PC-9 (cell line): ENCODE measurements around the gene OR51I1. TPM values are rescaled to one million over a fixed set of nuclear protein-coding genes. Genes with fewer than 3 reads are reported as not detected.

Experiments used
- BruUV-seq: library from RNA; stranded (reverse); fragments of 400-500 nt; replicated peaks from 2 replicates; lab custom pipeline; 2021; lab: Mats Ljungman, UMichigan
- CTCF ChIA-PET: fragments of 300-600 bp; sonication (Branson Sonifier 250); formaldehyde crosslinking; loops from one replicate; lab custom pipeline; 2022; ENCODE audit warnings: antibody characterized with exemption; lab: Charles Lee
- POLR2A ChIA-PET: fragments of 300-600 bp; sonication (Branson Sonifier 250); formaldehyde crosslinking; loops from one replicate; lab custom pipeline; 2022; ENCODE audit warnings: antibody characterized with exemption; ENCODE audit not compliant: unreplicated experiment; lab: Charles Lee
- DNase-seq, 2 experiments: peaks; one replicate each; pipeline versions ENCODE4 v3.0.0 to v3.0.0-alpha.2; 2015 to 2022; ENCODE audit warnings: mixed read lengths in 1 of 2
- H2AFZ ChIP-seq: fragments of 200-600 bp; sonication (generic); 2 replicates; pipeline ENCODE4 v1.8.1; 2017; ENCODE audit warnings: antibody characterized with exemption
- H3F3A ChIP-seq: fragments of 200-600 bp; sonication (generic); 2 replicates; pipeline ENCODE4 v1.8.1; 2017; ENCODE audit warnings: antibody characterized with exemption, mild to moderate bottlenecking, low read depth; ENCODE audit not compliant: insufficient read depth
- H3K27ac ChIP-seq: fragments of 200-600 bp; sonication (generic); 2 replicates; pipeline ENCODE4 v1.6.1; 2016; ENCODE audit warnings: mixed run types
- H3K27me3 ChIP-seq: fragments of 200-600 bp; sonication (generic); 2 replicates; pipeline ENCODE4 v1.6.1; 2016; ENCODE audit warnings: low read depth, mixed run types; ENCODE audit not compliant: insufficient read depth
- H3K36me3 ChIP-seq: fragments of 200-600 bp; sonication (generic); 2 replicates; pipeline ENCODE4 v1.6.1; 2016; ENCODE audit warnings: low read depth, mixed run types
- H3K4me1 ChIP-seq: fragments of 200-600 bp; sonication (generic); replicated peaks from 2 replicates; pipeline ENCODE4 v1.6.1; 2016; ENCODE audit warnings: mixed run types; ENCODE audit not compliant: insufficient read depth
- H3K4me2 ChIP-seq: fragments of 200-600 bp; sonication (generic); 2 replicates; pipeline ENCODE4 v1.6.1; 2017; ENCODE audit warnings: mixed run types
- H3K4me3 ChIP-seq: fragments of 200-600 bp; sonication (generic); 2 replicates; pipeline ENCODE4 v1.6.1; 2016; ENCODE audit warnings: mixed run types
- H3K79me2 ChIP-seq: fragments of 200-600 bp; sonication (generic); 2 replicates; pipeline ENCODE4 v1.6.1; 2017; ENCODE audit warnings: low read depth, mixed run types
- H3K9me2 ChIP-seq: fragments of 200-600 bp; sonication (generic); 2 replicates; pipeline ENCODE4 v1.8.1; 2017; ENCODE audit warnings: mild to moderate bottlenecking; ENCODE audit not compliant: insufficient read depth
- H3K9me3 ChIP-seq: fragments of 200-600 bp; sonication (generic); 2 replicates; pipeline ENCODE4 v1.8.1; 2016; ENCODE audit warnings: low read depth; ENCODE audit not compliant: insufficient read depth
- H4K20me1 ChIP-seq: fragments of 200-600 bp; sonication (generic); 2 replicates; pipeline ENCODE4 v1.8.1; 2017; ENCODE audit not compliant: insufficient read depth
- EZH2 ChIP-seq: fragments of 200-600 bp; sonication (generic); IDR thresholded peaks from 2 replicates; pipeline ENCODE4 v1.8.0; 2017; ENCODE audit warnings: antibody characterized with exemption, low read depth
- intact Hi-C: fragments of 100-400 bp; cut with micrococcal nuclease; formaldehyde crosslinking; loops from one replicate; pipeline ENCODE4 v1.10.0; 2022; ENCODE audit not compliant: unreplicated experiment
- total RNA-seq: library from RNA; stranded (reverse); gene quantifications from 2 replicates; pipeline ENCODE4 v1.2.3, GENCODE V29; 2021
- TF ChIP-seq, protein P1 (sequence below): fragments of 200-600 bp; sonication (generic); conservative IDR thresholded peaks from 2 replicates; pipeline ENCODE4 v1.6.1; 2017; ENCODE audit warnings: mixed run types, antibody characterized with exemption, mild to moderate bottlenecking, moderate library complexity

The OR51I1 gene
- total RNA-seq, 1 experiment from 2014 or later = not detected

DNA sequence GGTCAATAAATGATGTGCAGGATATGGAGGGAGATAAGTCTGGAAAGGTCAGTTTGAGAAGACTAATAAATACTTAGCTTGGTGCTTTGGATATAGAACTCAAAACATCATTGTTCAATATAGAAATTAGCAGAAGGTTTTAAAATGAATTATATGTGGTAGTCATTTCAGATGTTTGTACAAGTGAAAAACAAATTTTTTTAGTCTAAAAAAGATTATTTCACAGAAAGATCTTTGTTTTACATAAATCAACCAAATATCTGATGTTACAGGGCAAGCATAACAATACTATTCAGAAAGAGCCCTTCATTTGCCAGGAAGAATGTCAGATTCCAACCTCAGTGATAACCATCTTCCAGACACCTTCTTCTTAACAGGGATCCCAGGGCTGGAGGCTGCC is 47.1 kb upstream of the OR51I1 start, which contains the start of gene OR52D1:
OR52D1 (plus strand) TSS at position 301 of the 400 bp plus-strand sequence; CDS start at position 323, 22 bp downstream.
- CTCF ChIA-PET = no interaction called here
- Histone ChIP-seq H3K4me3 (no peak within 1 kb of the TSS), H4K20me1 (no peaks in the 10 kb centered on the region), H3K79me2 (no peaks in the 10 kb centered on the region), H3K27me3 (no peaks in the 10 kb centered on the region), H3K4me1 (no peaks in the 10 kb centered on the region), H3K9me3 (no peaks in the 10 kb centered on the region), H3K36me3 (no peaks in the 10 kb centered on the region), H3K27ac (no peak within 1 kb of the TSS), H2AFZ (no peak within 1 kb of the TSS), H3K9me2 (no peaks in the 10 kb centered on the region), H3K4me2 (no peak within 1 kb of the TSS), H3F3A (no peaks in the 10 kb centered on the region)
- no peak for DNase-seq
- intact Hi-C loops = no loop called here
- BruUV-seq = no TSS peak
- POLR2A ChIA-PET = no interaction called here
- TF ChIP-seq, protein P1, sequence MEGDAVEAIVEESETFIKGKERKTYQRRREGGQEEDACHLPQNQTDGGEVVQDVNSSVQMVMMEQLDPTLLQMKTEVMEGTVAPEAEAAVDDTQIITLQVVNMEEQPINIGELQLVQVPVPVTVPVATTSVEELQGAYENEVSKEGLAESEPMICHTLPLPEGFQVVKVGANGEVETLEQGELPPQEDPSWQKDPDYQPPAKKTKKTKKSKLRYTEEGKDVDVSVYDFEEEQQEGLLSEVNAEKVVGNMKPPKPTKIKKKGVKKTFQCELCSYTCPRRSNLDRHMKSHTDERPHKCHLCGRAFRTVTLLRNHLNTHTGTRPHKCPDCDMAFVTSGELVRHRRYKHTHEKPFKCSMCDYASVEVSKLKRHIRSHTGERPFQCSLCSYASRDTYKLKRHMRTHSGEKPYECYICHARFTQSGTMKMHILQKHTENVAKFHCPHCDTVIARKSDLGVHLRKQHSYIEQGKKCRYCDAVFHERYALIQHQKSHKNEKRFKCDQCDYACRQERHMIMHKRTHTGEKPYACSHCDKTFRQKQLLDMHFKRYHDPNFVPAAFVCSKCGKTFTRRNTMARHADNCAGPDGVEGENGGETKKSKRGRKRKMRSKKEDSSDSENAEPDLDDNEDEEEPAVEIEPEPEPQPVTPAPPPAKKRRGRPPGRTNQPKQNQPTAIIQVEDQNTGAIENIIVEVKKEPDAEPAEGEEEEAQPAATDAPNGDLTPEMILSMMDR = no peak
- no peak for TF ChIP-seq EZH2

DNA sequence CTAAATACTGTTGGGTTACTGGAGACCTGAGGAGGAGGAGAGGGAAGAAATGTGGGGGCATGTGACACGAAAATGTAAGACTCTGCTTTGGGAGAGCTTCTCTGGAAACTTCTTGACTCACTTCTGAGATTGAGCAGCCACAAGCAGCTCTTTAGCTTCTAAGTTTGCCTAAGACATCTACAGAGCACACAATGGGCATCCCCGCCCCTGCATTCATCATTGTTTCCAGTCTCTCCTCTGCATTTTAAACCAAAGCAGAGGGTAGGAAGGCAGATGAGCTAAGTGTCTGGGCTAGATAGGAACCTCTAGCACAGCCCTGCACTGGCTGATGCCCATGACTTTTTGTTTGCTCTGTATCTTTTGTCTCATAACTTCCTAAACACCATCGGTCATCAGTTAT is 45.1 kb upstream of the OR51I1 start:
- H3K4me2 ChIP-seq = no peak overlapping the region
- no peaks in the 10 kb centered on the region for H3K9me3 ChIP-seq
- H3K9me2 ChIP-seq = no peaks in the 10 kb centered on the region
- CTCF ChIA-PET = no interaction called here
- H3K27ac ChIP-seq = no peak overlapping the region
- no peaks in the 10 kb centered on the region for H3K27me3 ChIP-seq
- no peaks in the 10 kb centered on the region for H3K4me1 ChIP-seq
- no peaks in the 10 kb centered on the region for H4K20me1 ChIP-seq
- TF ChIP-seq, protein P1 = no peak
- TF ChIP-seq EZH2 = no peak
- intact Hi-C loops = no loop called here
- no peak for DNase-seq
- H3K36me3 ChIP-seq = no peaks in the 10 kb centered on the region
- no peaks in the 10 kb centered on the region for H3F3A ChIP-seq
- POLR2A ChIA-PET = no interaction called here
- H2AFZ ChIP-seq = no peak overlapping the region
- H3K79me2 ChIP-seq = no peaks in the 10 kb centered on the region
- H3K4me3 ChIP-seq = no peak overlapping the region
- BruUV-seq = no TSS peak

DNA sequence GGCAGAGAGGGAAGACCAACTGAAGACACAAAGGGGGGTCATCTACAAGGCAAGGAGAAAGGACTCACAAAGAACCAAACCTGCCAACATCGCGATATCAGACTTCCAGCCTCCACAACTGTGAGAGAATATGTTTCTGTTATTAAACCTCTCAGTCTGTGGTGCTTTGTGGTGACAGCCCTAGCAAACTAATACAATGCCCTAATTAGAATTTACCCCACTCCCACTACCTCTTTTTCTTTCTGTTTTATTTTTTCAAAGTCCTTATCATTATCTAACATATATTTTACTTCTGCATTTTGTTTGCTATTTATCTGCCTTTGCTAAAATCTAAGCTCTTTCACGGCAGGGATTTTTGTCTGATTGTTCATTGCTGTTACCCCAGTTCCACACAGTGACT is 44.7 kb upstream of the OR51I1 start:
- Histone ChIP-seq H3K9me3 (no peaks in the 10 kb centered on the region), H2AFZ (no peak overlapping the region), H3K27ac (no peak overlapping the region), H3K36me3 (no peaks in the 10 kb centered on the region), H3F3A (no peaks in the 10 kb centered on the region), H3K9me2 (no peaks in the 10 kb centered on the region), H3K4me2 (no peak overlapping the region), H3K79me2 (no peaks in the 10 kb centered on the region), H3K27me3 (no peaks in the 10 kb centered on the region), H3K4me3 (no peak overlapping the region), H4K20me1 (no peaks in the 10 kb centered on the region), H3K4me1 (no peaks in the 10 kb centered on the region)
- no peak for DNase-seq
- no TSS peak for BruUV-seq
- POLR2A ChIA-PET = no interaction called here
- no peak for TF ChIP-seq EZH2
- TF ChIP-seq, protein P1 = no peak
- CTCF ChIA-PET = no interaction called here
- intact Hi-C loops = no loop called here
